Measurements from ENCODE around the gene KCTD16.

GRCh38 chr5:144313147-144313726, 142.6 kb downstream of the KCTD16 start:
- TF ChIP-seq CTCF (IDR thresholded peaks at IDR 0.05) (no peak), EZH2 (IDR thresholded peaks at IDR 0.05; ENCODE audit: borderline replicate concordance, insufficient read depth, low read depth, low read length, poor library complexity, severe bottlenecking) (no peak)
